PFSK-1 (cell line): Measurements from ENCODE around the gene NAALADL2.

Experiments
- FOXP2 ChIP-seq: optimal IDR thresholded peaks from 2 replicates; pipeline ENCODE3; 2011; ENCODE audit warnings: borderline replicate concordance, control low read depth, inconsistent platforms; ENCODE audit not compliant: insufficient read depth; ENCODE audit errors: extremely low read length, extremely low read depth
- POLR2AphosphoS5 ChIP-seq: IDR thresholded peaks from 2 replicates; pipeline ENCODE4 v1.6.1; 2012; ENCODE audit warnings: low read depth, mild to moderate bottlenecking, control low read depth, low read length, moderate library complexity
- REST ChIP-seq, 2 experiments: IDR thresholded peaks; 2 replicates each; pipeline versions ENCODE4 v1.6.1 to v1.8.0; 2011 to 2012; ENCODE audit warnings: low read depth in 2 of 2, low read length in 2 of 2, control low read depth in 1 of 2, inconsistent platforms in 1 of 2, mild to moderate bottlenecking in 1 of 2, moderate library complexity in 1 of 2; ENCODE audit not compliant: insufficient read depth in 1 of 2
- SIN3A ChIP-seq: IDR thresholded peaks from 2 replicates; pipeline ENCODE4 v1.6.1; 2012; ENCODE audit warnings: mild to moderate bottlenecking, low read length, moderate library complexity, borderline replicate concordance; ENCODE audit not compliant: insufficient read depth
- TAF1 ChIP-seq: IDR thresholded peaks from 2 replicates; pipeline ENCODE4 v1.6.1; 2012; ENCODE audit warnings: low read length, control low read depth, borderline replicate concordance; ENCODE audit not compliant: insufficient read depth

GRCh38 chr3:174857301-174857700 lies 1.8 kb upstream of the NAALADL2 start:
- no peak for TF ChIP-seq TAF1
- TF ChIP-seq POLR2AphosphoS5: no peak
- no peak for TF ChIP-seq SIN3A
- TF ChIP-seq REST (IDR thresholded peaks at IDR 0.05; ENCODE audit: insufficient read depth in 1 of 2, low read depth in 2 of 2, low read length in 2 of 2): no peak
- TF ChIP-seq FOXP2: no peak
